Ovary (tissue), 3 donors: ENCODE measurements around the gene AQP9.

Experiments used
- CTCF ChIP-seq, 3 donors: fragments of 450-650 bp in 2 of 3; fragments of 200-600 bp in 1 of 3; IDR thresholded peaks; one replicate each; pipeline versions ENCODE4 v1.5.1 to v1.8.0; 2016 to 2022; ENCODE audit warnings: antibody characterized with exemption in 3 of 3, mild to moderate bottlenecking in 1 of 3
- EP300 ChIP-seq: sonication (generic); formaldehyde crosslinking; IDR thresholded peaks from one replicate; pipeline ENCODE4 v1.6.1; 2017; ENCODE audit warnings: antibody characterized with exemption
- POLR2A ChIP-seq: fragments of 450-650 bp; IDR thresholded peaks from one replicate; pipeline ENCODE4 v1.6.1; 2017; ENCODE audit warnings: antibody characterized with exemption, mild to moderate bottlenecking, moderate library complexity
- donor health status: DM: no; HTN: no; CAD: no.

DNA sequence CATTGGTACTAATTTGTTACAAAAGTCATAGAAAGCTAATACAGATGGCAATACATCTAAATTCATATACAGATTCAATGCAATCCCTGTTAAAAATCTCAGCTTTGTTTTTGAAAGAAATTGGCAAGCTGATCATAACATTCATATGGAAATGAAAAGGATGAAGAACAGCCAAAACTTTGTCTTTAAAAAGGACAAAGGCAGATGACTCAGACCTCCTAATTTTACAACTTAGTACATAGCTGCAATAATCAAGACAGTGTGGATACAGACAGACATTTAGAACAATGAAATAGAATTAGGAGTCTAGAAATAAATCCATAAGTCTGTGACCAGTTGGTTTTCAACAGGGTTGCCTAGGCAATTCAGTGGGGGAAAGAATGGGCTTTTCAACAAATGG, 63.3 kb downstream of the AQP9 start:
- TF ChIP-seq CTCF (IDR thresholded peaks at IDR 0.05) = no peak
- no peak for TF ChIP-seq POLR2A
- TF ChIP-seq EP300 = no peak
